ENCODE data around the gene DLL1.

DLL1 gene

DNA sequence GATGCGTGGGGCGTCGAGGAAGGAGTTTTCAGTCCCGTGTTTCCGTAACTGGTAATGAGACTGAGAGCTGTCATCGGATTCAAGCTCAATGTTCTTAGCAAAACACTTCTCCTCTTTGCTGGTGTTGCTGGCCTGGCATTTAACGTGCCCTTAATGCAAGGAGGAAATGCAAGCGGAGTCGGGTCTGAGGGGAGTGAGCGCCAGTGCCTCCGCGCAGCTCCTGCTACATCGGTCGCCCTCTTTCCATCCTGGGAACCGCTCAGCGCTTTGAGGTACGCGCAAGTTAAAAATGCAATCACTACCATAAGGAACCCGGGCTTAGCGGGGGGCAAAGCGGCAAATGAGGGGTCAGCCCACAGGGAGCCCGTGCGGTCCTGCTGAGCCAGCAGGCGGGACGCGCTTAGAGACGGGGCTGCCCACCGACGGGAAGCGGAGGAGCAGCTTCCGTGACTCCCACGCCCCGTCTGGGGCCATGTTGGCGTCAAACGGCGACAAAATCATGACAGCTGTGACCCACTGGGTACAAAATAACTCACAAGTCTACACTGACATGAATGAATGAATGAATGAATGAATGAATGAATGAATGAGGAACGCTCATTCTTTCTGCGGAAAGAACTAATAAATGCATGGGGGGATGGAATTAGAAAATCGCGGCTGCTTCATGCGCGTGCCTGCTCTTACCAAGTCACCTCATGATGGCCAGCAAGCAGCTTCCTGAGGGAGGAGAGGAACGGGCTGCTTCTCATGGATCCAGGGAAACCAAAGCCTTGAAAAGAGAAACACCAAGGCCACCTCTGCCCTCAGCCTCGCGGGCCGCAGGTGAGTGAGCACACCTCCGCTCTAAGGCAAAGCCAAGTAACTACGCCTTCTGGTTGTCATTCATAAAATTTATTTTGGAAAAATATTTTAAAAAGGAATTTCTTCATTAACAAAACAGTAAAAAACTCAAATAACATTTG is 9.3 kb downstream of the DLL1 start:
- DNase-seq, result no peak

DNA sequence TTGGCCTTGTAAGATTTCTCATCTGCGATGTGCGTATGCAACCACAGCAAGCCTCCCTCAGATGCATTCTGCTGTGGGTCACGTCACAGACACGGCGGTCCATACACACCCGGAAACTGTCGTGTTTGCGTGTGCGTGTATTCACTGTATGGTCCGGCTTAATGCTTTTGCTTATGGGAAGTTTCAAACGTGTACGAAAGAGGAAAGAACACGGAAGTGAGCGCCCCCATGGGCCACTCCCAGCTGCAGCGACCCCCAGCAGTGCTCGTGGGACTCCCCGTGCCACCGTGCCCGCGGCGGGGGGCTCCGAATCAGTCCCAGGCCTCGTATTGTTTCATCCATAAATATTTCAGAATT is 10.2 kb downstream of the DLL1 start:
- no peak for DNase-seq

- DNase-seq, result no peak
These were observed 10.7 kb downstream of the DLL1 start for GRCh38 chr6:170279977-170280688.

DNA sequence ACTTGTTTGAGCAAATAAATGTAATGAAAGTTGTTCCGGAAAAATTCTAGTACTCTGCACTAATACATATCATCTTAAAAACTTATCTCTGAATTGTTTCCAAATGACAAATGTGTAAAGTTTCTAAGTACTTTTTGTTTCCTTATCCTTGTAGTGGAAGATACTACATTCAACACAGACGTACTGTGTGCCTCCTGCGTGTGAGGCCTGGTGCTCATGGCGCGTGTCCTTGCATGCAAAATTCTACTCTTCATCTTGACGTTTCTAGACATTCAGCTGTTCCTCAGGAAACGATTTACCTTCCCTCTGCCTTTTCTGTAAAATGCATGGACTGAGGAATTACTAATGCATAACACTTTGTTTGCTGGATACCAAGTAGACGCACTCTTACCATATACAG is 11.5 kb downstream of the DLL1 start:
- DNase-seq, result no peak

DNA sequence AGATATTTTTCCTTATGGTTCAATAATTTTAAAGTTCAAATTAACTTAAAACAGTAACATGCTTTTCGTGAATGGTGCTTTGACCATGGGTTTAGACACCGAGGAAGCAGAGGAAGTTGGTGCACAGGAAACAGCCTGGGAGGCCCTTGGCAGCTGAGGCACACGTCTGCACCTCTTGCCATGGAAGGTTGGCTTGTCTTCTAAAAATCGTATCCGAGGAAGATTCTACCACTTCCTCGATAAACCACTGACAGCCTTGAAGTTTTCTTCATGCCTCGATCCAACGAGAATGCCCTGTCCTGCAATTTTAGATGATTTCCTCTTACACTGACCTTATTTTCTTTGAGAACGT is 12.2 kb downstream of the DLL1 start:
- no peak for DNase-seq

DNA sequence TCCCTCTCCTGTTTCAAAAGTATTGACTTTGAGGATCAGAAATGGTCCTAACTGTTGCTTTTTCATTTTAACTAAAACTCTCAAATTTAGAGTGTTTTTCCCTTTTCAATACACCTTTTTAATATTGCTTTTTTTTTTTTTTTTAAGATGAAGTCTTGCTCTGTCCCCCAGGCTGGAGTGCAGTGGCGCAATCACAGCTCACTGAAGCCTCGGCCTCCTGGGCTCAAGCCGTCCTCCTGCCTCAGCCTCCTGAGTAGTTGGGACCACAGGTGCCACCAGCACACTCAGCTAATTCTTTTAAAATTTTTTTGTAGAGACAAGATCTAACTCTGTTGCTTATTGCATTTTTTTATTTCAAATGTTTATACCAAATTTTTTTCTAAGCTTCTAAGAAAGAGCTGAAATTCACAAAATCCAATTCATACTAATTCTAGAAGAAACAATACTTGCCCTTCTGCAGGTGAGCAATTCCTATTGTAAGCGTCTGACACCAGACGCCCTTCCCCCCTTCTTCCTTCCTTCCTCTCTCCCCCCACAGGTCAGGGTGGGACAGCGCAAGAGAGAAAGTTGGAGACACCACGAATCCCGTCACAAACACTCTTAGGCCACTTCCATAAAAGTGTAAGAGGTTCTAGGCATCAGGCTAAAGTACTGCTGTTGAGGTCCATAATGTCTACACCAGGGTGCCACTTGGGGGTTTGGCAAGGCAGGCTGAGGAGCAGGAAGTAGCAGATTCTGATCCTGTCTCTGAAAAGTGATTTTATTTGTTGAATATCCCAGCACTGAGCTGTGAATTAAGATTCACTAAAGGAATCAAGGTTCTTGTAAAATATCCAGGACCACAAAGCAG is 12.8 kb downstream of the DLL1 start:
- no peak for DNase-seq

- no peak for DNase-seq
These were observed 14.4 kb downstream of the DLL1 start for GRCh38 chr6:170276369-170277057.

GRCh38 chr6:170274713-170275560 is 15.9 kb downstream of the DLL1 start:
- no peak for DNase-seq

GRCh38 chr6:170273681-170274080 is 17.2 kb downstream of the DLL1 start:
- DNase-seq, result no peak

GRCh38 chr6:170273191-170273590 is 17.7 kb downstream of the DLL1 start:
- DNase-seq, result no peak

- no peak for DNase-seq
These were observed 18.4 kb downstream of the DLL1 start for GRCh38 chr6:170272341-170273065.

DNA sequence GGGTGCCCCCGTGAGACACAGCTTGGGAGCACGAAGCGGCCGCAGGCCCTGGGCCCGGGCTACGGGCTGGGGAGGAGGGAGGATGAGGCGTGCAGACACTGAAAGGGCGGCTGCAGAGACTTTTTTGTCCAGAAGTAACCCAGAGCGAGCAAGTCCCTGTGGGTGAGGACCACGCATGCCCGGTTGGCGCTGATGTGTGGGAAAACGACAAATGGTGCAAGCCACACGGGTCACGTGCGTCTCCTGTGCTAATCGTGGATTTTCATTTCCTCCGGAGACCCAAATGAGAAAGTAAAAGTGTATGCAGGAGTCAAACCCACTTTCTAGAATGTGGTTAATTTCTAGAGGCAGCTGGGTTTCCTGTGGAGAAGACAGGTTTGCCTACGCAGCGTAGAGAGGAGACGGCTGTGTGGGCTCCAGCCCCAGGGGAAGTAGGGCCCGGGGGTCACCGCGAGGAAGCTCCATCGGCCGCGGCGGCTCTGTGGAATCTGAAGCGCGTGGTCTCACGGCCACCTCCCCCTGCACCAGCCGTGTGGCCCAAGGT is 19.0 kb downstream of the DLL1 start:
- DNase-seq, result peak; percentile 57

- DNase-seq, result no peak
These were observed 19.8 kb downstream of the DLL1 start for GRCh38 chr6:170270984-170271593.

DNA sequence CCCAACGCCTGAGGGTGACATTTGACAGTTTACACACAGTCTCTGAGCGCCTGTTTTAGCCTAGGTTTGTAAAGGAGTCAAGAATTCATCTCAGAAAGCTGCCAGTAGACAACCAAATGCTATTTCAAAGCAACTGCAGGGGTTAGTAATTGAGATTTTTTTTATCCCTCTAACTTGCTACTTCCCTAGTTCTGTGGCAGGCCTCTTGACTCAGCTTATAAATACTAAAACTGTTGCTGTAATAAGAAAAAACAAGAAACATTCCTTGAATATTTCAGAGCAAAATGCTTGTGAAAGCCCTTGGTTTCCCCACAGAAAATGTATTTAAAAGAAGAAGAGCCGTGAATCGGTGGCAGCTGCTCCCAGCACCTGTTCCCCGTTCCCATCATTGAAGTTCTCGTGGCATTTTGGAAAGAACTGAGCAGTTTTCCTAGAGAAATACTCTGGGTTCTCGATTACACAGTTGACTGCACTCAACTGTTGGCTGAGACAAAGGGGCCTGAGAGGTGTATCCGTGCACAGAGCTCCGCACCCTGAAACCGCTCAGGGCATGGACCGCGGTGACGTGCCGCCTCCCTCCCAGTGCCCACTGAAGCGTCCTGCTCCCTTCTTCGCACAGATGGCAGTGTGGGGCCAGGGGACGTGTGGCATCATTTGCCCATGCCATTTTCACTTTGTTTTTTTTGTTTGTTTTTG is 20.9 kb downstream of the DLL1 start:
- no peak for DNase-seq

DNA sequence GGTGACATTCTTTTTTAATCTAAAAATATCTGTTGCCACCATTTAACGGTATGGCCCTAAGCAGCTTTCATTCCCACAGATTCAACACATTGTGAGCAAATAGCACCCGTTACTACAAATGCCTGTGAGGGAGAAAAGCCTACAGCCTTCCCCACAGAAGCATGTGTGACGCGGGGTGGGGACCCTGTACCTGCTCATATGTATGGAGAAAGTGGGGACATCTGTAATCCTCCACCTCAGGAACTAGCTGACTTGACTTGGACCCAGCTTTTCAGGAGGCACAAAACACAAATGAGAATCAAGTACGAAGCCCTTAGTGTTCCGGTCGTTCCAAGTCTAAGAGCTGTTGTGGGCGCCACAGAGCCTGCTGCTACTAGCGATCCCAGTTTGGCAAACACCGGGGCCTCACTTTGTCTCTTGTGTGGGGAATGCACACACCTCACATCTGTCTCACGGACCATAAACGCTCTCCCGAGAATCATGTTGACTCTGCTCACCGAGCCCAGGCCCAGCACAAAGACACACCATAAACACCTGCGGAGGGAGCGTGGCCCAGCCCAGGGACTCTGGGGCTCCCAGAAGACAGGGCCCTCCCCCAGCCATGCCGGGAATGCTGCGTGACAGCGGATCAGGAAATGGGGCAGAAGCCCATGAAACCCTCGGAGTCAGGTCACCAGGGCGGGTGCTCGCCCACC is 21.6 kb downstream of the DLL1 start:
- no peak for DNase-seq

DNA sequence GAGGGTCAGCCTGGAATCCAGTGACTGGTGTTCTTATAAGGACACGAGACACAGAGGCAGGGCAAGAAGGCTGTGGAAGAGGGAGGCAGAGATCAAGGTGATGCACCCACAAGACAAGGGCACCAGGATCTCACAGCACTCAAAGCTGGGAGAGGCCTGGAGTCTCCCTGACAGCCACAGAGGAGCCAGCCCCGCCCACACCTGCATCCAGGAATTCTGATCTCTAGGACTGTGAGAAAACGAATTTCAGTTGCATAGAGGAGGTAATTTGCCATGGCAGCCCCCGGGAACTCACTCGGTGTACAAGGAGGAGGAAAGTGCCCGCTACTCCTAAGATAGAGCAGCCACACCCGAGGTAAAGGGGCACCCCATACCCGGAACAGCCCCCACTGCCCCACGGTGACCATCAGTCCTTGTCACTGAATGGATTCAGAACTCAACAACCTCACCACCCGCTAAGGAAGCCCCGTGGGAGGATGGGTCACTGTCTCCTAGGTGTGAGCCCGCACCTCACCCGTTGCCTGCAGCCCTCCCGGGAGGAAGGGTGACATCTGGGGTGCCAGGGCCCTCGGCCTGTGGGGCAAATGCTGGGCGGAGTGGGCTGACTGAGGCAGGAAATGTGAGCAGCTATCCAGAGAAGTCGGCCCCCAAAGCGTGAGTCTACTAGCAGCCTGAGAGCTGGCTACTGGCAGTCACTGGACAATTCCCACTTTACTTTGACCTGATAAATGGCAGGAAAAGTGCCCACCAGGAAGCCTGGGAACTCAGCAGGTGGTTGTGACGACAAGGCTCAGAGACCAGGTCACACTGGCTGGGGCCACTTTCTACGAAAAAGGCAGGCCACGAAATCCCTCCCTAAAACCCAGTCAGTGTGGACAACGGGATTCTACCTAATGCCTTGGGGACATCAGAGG is 22.4 kb downstream of the DLL1 start:
- no peak for DNase-seq

GRCh38 chr6:170267688-170268087 is 23.2 kb downstream of the DLL1 start:
- DNase-seq, result no peak

Measured in effector CD4-positive, alpha-beta T cell (primary cell).